ENCODE data around the gene LRIT2. TPM values are rescaled to one million over a fixed set of nuclear protein-coding genes. Genes with fewer than 3 reads are reported as not detected.
"Not testable (repeated sequence)": the region's sequence is repeated elsewhere in the genome, so short reads cannot be mapped to it uniquely, and the experiment has no call there.

Gene LRIT2
- polyA plus RNA-seq, 1 donor from 2014 or later: not detected

- H3K79me2 ChIP-seq (replicated peaks; ENCODE audit: insufficient read depth, low read length): no peaks in the 10 kb centered on the region
- TF ChIP-seq CTCF (IDR thresholded peaks at IDR 0.05; ENCODE audit: poor library complexity, severe bottlenecking): no peak
- TF ChIP-seq REST (IDR thresholded peaks at IDR 0.05; ENCODE audit: borderline replicate concordance): no peak
- no peak for TF ChIP-seq MXI1 (conservative IDR thresholded peaks at IDR 0.05; ENCODE audit: poor library complexity, severe bottlenecking)
- no peak for TF ChIP-seq SMC3 (conservative IDR thresholded peaks at IDR 0.05; ENCODE audit: poor library complexity)
- no peak for TF ChIP-seq TAF1 (IDR thresholded peaks at IDR 0.05; ENCODE audit: low read depth)
- TF ChIP-seq EP300 (conservative IDR thresholded peaks at IDR 0.05; ENCODE audit: poor library complexity, severe bottlenecking): no peak
- TF ChIP-seq RAD21 (conservative IDR thresholded peaks at IDR 0.05): no peak
- TF ChIP-seq EZH2 (IDR thresholded peaks at IDR 0.05; ENCODE audit: borderline replicate concordance, insufficient read depth, low read length, poor library complexity, severe bottlenecking): no peak
- no peak for TF ChIP-seq POLR2AphosphoS5 (IDR thresholded peaks at IDR 0.05)
- H3K36me3 ChIP-seq (ENCODE audit: insufficient read depth, low read length): no peaks in the 10 kb centered on the region
- H3K4me3 ChIP-seq (ENCODE audit: low read length): no peak overlapping the region
- no peaks in the 10 kb centered on the region for H3K9me2 ChIP-seq (ENCODE audit: insufficient read depth, low read length)
- H2AFZ ChIP-seq (ENCODE audit: low read depth, low read length): no peak overlapping the region
- H3K27ac ChIP-seq (ENCODE audit: low read length): no peak overlapping the region
- H3F3A ChIP-seq (ENCODE audit: insufficient read depth, low read length, poor library complexity, severe bottlenecking): no peaks in the 10 kb centered on the region
- no peaks in the 10 kb centered on the region for H4K20me1 ChIP-seq (ENCODE audit: insufficient read depth)
- H3K27me3 ChIP-seq (ENCODE audit: insufficient read depth, low read depth, low read length): no peaks in the 10 kb centered on the region
- H3K4me2 ChIP-seq (ENCODE audit: low read length): no peak overlapping the region
- no peak overlapping the region for H3K9ac ChIP-seq (ENCODE audit: low read length)
- H3K9me3 ChIP-seq (ENCODE audit: low read length): no peaks in the 10 kb centered on the region
These were observed 52.6 kb downstream of the LRIT2 start for GRCh38 chr10:84172467-84173356.

GRCh38 chr10:84171700-84172466 is 53.5 kb downstream of the LRIT2 start:
- H2AFZ ChIP-seq (ENCODE audit: low read depth, low read length); H3K27me3 ChIP-seq (ENCODE audit: insufficient read depth, low read depth, low read length); H3K4me3 ChIP-seq (ENCODE audit: low read length); H3K4me2 ChIP-seq (ENCODE audit: low read length); H3K36me3 ChIP-seq (ENCODE audit: insufficient read depth, low read length); H4K20me1 ChIP-seq (ENCODE audit: insufficient read depth); H3K79me2 ChIP-seq (replicated peaks; ENCODE audit: insufficient read depth, low read length); H3K9me2 ChIP-seq (ENCODE audit: insufficient read depth, low read length); H3K9ac ChIP-seq (ENCODE audit: low read length); H3K27ac ChIP-seq (ENCODE audit: low read length); H3F3A ChIP-seq (ENCODE audit: insufficient read depth, low read length, poor library complexity, severe bottlenecking); H3K9me3 ChIP-seq (ENCODE audit: low read length): not testable (repeated sequence)

- H3F3A ChIP-seq (ENCODE audit: insufficient read depth, low read length, poor library complexity, severe bottlenecking); H3K4me3 ChIP-seq (ENCODE audit: low read length): not testable (repeated sequence)
These were observed 54.1 kb downstream of the LRIT2 start for GRCh38 chr10:84171237-84171636.

More at GRCh38 chr10:84171237-84171636, 54.1 kb downstream of the LRIT2 start:
- H3K9me2 ChIP-seq (ENCODE audit: insufficient read depth, low read length); H3K9ac ChIP-seq (ENCODE audit: low read length); H4K20me1 ChIP-seq (ENCODE audit: insufficient read depth); H3K9me3 ChIP-seq (ENCODE audit: low read length); H3K27ac ChIP-seq (ENCODE audit: low read length); H3K36me3 ChIP-seq (ENCODE audit: insufficient read depth, low read length); H3K79me2 ChIP-seq (replicated peaks; ENCODE audit: insufficient read depth, low read length); H2AFZ ChIP-seq (ENCODE audit: low read depth, low read length); H3K4me2 ChIP-seq (ENCODE audit: low read length); H3K27me3 ChIP-seq (ENCODE audit: insufficient read depth, low read depth, low read length): not testable (repeated sequence)

Measured in neural cell (in vitro differentiated cells).